ENCODE measurements around the gene STRA6.
A peak's percentile ranks its signal among the peaks of the same experiment; 100 is the strongest.

The STRA6 gene, protein sequence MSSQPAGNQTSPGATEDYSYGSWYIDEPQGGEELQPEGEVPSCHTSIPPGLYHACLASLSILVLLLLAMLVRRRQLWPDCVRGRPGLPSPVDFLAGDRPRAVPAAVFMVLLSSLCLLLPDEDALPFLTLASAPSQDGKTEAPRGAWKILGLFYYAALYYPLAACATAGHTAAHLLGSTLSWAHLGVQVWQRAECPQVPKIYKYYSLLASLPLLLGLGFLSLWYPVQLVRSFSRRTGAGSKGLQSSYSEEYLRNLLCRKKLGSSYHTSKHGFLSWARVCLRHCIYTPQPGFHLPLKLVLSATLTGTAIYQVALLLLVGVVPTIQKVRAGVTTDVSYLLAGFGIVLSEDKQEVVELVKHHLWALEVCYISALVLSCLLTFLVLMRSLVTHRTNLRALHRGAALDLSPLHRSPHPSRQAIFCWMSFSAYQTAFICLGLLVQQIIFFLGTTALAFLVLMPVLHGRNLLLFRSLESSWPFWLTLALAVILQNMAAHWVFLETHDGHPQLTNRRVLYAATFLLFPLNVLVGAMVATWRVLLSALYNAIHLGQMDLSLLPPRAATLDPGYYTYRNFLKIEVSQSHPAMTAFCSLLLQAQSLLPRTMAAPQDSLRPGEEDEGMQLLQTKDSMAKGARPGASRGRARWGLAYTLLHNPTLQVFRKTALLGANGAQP

DNA sequence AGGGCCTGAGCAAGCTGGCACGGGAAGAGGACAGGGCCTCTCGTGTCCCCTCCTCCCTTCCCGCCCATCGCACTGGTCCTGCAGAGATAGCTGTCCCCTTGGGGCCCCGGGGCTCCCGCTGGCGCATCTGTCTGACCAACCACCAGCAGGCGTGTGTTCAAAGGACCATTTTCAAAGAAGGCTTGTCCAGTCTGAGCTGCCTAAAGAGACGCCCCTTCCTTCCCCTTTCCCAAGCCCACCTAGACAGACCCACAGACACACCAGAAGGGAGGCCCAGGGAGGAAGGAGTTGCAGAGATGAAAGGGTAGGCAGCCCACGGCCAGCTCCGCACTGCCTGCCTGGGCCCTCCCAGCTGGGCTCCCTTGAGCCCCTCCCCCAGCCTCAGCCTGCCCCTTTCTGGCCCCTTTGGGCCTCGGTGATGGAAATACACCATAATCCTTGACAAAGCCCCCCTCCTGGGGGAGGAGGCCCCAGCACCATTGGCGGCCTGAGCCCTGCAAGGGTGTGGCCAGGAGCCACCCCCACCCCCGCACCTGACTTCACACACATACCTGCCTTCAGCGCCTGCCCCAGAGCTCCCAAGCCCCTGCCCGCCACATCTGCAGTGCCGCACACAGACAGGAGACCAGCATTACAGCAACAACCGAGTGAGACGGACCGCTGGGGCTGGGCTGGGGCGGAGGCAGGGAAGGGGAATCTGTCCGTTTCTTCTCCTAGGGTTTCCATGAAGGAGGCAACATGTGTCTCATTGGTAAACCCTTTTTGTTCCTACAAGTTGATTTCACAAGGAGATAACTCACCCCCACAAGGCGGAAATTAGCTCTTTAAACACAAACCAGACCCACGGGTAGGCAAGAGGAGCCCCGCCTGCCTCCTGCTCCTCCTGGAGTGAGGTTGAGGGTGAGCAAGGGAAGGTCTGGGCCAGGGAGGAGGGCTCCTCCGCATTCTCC lies at the start of gene STRA6:
Gene STRA6 (minus strand): TSS at position 336 of the 950 bp plus-strand sequence. CDS start 520 bp downstream, outside the sequence.
- DNase-seq (ENCODE audit: low read depth in 2 of 2), result no peak

DNA sequence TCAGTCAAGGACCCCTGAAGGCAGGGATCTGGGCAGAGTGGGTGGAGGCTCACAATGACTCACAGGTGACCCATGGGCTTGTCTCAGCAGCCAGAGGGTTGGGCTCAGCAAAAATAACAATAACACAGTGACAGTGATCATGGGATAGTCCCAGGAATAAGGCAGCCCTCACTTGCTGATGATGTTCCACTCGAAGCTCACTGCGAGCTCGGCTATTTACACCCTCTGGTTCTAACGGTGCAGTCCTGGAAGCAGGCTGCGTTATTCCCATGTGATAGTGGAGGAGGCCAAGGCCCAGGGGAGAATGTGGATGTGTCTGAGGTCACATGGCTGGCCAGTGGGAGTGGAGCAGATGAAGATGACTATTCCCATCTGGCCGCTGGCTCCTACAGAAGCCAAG lies 49.7 kb upstream of the STRA6 start:
- no peak for DNase-seq (ENCODE audit: low read depth in 2 of 2)

DNA sequence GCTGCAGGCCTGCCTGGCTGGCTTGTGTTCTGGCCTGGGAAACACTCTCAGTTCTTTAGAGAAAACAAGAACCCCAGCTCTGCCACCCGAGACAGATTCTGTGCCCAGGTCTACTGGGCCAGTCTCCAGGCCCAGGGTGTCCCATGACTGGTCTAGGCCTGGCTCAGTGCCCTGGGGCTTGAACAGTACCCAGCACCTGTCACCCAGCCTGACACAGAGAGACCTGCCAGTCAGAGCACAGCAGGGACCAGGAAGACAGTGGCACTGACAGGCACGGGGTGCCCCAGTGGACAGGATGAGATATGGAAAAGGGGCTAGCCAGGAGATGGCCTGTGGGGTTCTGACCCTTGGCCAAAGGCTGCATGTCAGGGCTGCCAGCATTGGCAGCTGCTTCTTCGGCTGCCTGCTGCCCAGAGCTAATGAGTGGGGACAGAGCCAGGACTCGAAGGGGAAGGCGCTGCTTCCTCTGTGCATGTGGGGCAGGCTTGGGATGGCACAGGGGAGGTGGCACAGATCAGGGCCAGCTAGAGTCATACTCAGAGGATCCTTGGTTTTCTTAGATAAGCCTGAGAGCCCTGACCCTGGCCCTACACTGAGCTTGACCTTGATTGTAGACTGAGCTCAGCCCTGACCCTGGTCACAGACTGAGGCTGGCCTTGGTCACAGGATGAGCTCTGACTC lies 48.7 kb upstream of the STRA6 start:
- no peak for DNase-seq (ENCODE audit: low read depth in 2 of 2)

DNA sequence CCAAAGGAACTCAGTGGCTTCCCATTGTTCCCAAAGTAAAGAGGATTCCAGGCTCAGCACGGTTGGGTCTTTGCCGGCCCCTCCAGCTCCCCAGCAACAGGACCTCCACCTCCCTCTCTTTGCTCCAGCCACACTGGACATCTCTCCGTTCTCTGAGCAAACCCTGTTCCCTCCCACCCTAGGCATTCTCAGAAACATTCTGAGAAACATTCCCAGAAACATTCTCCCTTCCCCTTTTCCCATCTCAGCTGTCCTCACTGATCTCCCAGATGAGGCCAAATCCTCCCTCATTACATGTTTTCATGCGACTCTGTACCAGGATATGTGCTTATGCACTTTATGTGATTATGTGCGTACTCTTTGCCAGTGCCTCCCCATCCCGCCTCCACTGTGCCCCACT lies 47.7 kb upstream of the STRA6 start:
- no peak for DNase-seq (ENCODE audit: low read depth in 2 of 2)

DNA sequence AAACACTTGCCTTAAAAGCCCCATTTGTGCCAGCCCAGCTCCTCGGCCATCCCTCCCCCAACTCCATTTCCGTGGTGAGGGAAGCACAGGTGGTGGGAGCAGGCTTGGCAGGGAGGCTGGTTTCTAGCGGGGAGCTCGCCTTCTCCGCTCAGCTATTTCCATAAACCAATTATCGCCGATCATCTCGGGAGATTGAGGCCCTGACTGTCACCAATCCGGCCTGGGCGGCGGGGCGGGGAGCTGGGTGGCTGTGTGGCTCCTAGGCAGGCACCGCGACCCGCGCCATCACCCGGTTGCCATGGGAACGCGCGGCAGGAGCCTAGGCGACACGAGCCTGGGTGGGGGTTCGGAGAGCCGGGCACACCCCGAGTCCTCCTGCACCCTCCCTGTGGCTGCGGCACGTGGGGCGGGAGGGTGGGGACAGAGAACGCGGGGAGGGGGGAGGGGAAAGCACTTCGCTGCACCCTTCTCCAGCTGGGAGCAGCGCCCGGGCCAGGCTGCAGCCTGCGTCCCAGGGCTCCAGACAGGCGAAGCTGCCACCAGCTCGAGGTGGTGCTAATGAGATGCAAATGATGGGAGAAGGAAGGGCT lies 42.9 kb upstream of the STRA6 start:
- peak in 1 of 2 donors; percentile 9 for DNase-seq (ENCODE audit: low read depth in 2 of 2)

DNA sequence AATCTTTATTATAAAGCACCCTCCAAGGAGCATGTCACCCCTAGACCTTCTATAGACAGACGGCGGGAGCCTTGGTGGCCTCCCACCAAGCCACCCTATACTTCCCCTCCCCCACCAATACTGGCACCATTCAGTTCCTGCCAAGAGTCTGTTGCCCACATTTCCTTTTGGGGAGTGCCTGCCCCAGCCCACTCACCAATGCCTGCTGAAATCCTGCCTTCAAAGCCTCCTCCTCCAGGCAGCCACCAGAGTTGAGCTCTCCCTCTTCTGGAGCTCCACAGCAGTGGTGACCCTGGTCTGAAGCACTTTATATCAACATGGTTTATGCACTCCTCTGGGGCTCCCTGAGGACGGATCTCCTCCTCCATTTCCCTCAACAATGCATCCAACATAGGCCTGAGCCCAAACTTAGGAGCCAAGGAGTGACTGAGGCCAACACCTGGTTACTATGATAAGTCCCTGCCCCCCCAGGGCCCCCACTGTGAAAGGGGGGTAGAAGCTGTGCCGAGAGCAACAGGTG lies 42.3 kb upstream of the STRA6 start:
- no peak for DNase-seq (ENCODE audit: low read depth in 2 of 2)

DNA sequence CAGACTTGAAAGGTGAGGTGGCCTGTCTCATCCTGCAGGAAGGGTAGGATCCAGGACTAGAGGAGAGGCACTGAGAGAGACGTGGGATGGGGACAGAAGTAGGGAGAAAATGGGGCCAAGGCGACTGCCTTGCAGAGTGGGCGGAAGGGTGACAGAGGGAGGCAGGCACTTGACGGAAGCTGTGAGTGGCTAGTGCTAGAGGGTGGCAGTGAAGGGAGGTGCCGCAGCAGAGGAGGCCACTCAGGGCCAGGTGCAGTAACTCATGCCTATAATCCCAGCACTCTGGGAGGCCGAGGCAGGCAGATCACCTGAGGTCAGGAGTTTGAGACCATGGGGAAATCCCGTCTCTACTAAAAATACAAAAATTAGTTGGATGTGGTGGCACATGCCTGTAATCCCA lies 40.8 kb upstream of the STRA6 start:
- no peak for DNase-seq (ENCODE audit: low read depth in 2 of 2)

DNA sequence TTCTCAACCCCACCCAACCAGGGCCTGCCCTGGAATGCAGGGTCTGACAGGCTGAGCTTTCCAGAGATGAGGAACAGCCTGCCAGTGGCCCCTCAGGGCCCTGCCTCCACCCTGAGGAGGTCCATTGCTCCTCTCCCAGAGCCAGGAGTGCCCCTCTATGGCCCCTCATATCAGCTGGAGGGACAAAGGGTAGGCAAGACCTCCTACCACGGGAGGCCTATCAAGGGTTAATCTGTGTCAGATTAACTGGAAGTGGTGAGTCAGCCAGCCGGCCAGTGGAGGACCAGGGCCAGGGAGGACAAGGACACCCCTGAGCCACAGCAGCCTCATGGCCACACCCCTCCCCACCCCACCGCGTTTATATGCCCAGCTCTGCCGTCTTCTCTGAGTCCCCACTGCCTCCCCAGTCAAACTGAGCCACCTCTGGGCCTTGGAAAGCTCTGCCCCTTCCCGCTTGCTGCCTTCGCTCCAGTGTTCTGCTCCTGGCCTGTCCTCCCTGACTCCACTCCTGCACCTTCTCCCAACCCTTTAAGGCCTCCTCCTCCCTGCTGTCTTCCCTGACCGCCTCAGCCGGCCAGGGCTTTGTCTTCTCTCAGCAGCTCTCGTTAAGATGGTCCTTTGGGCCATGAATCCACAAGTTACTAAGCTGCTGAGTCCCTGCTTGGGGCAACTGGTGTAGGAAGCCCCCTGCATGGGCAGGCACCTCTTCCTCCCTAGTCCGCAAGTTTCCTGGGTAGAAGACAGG lies 40.0 kb upstream of the STRA6 start:
- DNase-seq (ENCODE audit: low read depth in 2 of 2), result no peak

DNA sequence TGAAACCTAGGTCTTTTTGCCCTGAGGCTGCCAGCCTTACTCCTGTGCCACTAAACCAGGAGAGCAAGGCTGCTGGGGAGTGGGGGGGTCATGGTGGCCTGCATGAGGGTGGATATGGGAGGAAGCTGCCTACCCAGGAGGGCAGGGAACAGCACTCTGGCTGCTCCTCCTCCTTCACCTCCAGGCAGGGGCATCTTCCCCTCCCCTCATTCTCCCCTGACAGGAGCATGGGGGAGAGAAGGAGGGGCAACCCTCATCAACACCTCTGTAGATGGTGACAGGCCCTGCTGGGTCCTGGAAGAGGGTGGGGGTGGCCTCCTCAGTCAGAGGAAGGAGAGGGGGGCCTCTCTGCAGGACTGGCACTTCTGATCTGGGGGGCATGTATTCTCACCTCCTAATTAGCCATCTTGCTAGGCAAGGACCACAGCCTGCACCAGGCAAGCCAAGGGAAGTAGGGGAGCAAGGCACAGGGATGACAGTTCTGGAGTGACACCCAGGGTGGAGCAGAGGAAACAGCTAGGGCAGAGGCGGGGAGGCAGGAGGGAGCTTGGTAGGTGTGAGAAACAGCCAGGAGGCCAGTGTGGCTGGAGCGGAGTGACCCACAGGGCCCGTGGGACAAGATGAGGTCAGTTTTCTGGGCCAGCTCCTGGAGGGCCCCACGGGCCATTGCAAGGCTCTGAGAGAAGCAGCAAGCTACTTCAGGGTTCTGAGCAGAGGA lies 38.5 kb upstream of the STRA6 start:
- no peak for DNase-seq (ENCODE audit: low read depth in 2 of 2)

DNA sequence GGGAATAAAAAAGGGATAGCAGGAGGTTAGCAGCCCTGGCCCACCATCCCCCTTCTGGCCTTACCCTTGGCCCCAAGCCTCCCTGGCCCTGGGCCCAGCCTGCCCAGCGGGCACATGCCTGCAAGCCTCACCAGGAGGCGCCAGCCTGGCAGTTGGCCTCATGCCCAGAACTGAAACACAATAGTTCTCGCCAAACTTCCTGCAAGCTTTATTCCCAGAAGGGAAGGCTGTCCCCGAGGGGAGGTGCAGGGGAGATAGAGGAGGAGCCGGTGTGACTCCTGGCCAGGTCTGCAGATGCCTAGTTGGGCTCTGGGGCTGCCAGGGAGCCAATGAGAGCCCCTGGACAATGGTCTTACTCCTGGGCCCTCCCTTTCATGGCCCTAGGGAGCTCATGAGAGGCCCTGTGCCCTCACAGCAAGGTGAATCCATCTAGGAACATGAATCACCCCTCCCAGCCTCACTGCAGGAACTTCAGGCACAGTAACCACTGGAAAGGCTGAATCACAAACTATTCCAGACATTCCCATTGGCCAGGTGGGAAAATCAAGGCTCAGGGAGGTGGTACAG lies 37.5 kb upstream of the STRA6 start:
- no peak for DNase-seq (ENCODE audit: low read depth in 2 of 2)

DNA sequence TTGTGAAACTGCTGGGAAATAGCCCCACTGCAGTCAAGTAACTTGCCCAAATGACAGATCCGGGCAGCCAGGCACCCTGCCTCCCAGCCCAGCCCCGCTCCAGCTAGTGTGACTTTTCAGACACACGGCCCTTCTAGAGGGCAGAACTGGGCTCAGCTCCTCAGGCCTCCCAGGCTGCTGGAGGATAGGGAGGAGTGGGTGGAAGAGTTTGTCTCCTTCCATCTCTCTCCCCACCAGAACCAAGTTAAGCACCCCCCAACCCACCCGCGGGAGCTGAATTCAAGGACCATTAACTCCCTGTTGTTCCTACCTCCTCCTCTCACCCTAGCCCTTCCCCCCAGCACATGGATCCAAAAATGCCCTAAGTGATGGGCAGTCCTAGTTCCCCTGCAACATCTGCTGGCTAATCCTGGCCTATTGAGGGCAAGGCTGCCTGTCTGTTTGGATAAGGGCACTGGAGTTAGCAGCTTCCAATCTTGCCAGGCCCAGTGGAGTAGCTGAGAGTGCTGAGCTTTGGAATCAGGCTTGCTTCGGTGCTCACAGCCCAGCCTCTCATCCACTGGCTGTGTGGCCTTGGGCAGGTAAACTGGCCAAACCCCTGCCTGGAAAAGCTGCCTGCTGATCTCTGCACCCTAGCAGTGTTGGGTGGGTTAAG lies 36.6 kb upstream of the STRA6 start:
- no peak for DNase-seq (ENCODE audit: low read depth in 2 of 2)

DNA sequence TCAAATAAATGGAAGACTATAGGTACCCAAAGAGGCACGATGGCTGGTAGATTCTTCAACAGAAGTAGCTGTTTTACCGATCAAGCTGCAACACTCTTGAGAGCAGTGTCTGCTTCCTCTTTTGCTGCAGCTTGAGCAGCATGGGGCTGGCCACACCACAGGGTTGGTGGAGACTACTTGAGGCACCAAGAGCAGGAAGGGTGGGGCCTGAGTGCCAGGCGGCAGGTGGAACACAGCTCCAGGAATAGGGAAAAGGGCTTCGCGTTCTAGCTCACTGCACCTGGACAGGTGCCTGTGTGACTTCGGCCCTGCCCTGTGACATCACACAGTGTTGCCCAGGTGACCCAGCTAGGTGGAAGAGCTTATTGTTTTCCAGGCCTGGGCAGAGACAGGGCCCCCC lies 33.4 kb upstream of the STRA6 start, which contains the start of gene CCDC33:
Gene CCDC33 (plus strand): TSS at position 365 of the 400 bp plus-strand sequence. CDS start 394 bp downstream, outside the sequence.
- no peak for DNase-seq (ENCODE audit: low read depth in 2 of 2)

DNA sequence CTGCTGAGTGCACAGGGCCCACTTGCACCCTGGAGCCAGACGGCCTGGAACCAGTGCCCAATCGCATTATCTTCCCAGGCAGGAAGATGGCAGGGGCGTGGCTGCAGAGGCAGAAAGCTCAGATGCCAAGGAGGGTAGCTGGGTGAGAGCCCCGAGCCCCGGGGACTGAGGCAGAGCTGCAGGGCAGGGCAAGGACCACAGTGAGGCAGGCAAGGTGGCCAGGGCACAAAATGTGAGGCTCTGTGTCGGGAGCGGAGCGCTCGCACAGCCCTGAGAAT lies 31.9 kb upstream of the STRA6 start:
- no peak for DNase-seq (ENCODE audit: low read depth in 2 of 2)

DNA sequence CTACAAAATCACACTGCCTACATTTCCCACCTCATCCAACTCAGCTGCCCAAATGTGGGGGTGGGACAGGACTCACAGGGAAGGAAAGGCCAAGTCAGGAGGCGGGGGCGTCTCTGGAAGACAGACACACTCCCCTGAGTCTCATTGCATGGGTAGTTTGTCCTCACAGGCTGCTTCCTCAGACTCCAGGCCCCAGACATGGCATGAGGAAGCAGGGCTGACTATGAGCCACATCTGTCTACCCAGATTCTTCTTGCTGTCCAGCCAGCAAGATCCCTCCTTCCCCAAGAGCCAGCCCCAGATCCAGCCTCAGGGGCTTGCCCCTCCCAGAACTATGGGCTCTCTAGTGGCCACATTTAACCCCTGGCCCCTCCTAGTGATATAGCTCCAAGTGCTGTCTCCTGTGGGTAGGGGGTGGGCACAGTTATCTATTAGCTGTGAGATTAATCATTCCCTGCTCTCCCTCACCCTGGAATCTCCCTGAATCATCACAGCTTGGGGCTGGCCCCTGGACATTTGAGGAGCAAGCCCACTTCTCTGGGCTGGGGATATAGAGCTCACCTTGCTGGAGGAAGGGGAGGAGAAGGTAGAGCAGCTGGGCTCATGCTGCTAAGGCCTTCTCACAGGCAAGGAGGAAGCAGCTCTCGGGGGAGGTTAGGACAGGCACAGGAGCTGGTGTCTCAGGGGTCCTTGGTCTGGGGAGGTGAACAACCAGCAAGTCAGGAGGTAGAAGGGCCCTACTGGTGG lies 31.4 kb upstream of the STRA6 start:
- no peak for DNase-seq (ENCODE audit: low read depth in 2 of 2)

DNA sequence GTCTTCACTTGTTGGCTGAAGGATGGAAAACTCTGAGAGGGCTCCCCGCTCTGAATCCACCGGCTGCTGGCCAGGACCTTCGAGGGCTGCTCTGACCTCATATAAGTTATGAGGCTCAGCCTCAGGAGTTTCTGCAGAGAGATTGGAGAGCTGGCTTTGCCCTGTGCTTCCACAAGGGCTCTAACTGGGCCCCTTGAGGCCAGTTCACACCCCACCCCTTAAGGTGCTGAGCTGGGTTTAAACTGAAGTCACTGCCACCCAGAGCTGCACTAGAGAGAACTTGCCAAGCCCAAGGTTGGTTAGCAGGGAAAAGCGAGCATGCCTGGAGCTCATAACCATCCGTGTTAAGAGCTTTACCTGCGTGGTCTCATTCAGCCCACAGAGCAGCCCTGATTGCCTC lies 30.8 kb upstream of the STRA6 start:
- no peak for DNase-seq (ENCODE audit: low read depth in 2 of 2)

DNA sequence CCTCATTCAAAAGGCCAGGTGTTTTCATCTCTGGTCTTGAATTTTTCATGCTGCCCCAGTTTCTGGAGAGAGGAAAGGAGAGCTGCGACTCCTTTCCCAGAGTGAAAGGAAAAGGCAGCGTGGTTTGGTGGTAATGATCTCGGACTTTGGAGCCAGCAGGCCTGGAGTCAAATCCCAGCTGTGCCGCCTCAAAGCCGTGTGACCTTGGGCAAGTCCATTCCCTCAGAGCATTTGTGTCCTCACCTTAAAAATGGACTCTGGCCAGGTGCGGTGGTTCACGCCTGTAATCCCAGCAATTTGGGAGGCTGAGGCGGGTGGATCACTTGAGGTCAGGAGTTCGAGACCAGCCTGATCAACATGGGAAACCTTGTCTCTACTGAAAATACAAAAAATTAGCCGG lies 28.9 kb upstream of the STRA6 start:
- DNase-seq (ENCODE audit: low read depth in 2 of 2), result no peak

DNA sequence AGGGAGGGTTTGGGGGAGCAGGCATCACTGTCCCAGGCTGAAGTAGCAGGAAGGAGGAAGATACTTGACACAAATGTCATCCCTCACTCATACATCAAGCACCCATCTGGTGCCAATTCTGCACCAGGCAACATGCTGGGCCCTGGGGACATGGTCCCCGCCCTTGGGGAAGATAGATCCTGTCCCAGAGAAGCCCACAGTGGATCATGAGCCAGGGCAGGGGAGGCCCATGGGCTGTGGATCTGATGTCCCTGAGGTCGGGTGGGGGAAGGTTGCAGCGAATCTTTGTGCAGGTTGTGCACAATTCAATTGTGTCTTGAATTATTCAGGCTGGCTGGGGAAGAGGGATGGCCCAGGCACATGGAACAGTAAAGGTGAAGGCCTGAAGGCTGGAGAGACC lies 27.1 kb upstream of the STRA6 start:
- no peak for DNase-seq (ENCODE audit: low read depth in 2 of 2)

DNA sequence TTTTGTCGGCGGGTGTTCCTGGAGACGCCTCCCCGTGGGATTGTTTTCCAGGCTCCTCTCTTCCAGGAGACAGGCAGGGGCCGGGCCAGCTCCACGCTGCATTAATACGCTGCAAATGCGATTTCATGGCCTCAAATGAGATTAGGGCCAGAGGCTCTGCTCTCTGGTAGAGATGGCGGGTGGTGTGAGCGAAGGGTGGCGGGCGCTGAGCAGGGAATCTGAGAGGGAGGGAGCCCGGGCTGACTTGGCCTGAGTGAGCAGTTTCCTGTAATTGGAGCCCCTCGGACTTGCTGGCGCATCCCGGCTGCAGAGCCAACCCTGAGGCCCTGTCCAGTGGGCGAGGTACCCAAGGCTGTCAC lies 26.1 kb upstream of the STRA6 start:
- no peak for DNase-seq (ENCODE audit: low read depth in 2 of 2)

All from stimulated activated CD8-positive, alpha-beta memory T cell treated with anti-CD3 and anti-CD28 coated beads, Interleukin-2, amount 100 ng/mL, for 48 hours (primary cell).